ENCODE results near the gene HARBI1. TPM values are rescaled to one million over a fixed set of nuclear protein-coding genes. Genes with fewer than 3 reads are reported as not detected.

The HARBI1 gene
- total and polyA plus RNA-seq, 9 of the 15 experiments (the other 6 are each of a cell fraction or from before 2014, with no cell fraction given), result 3.5 to 8.4 (median 5.5) TPM

GRCh38 chr11:46663277-46663940 is 46.4 kb upstream of the HARBI1 start:
- Histone ChIP-seq H3K9me1 (ENCODE audit: control insufficient read depth, insufficient read depth, low read length) (no peaks in the 10 kb centered on the region), H2AFZ (ENCODE audit: low read depth, low read length) (no peak overlapping the region), H3K27me3 (ENCODE audit: control insufficient read depth in 2 of 2, insufficient read depth in 2 of 2, low read length in 2 of 2) (no peaks in the 10 kb centered on the region), H3K4me2 (ENCODE audit: insufficient read depth, low read length) (no peak overlapping the region), H3K27ac (ENCODE audit: extremely low read depth, low read depth, low read length) (no peak overlapping the region), H3K9me3 (replicated peaks; ENCODE audit: control insufficient read depth, insufficient read depth, low read depth, low read length) (no peaks in the 10 kb centered on the region), H4K20me1 (replicated peaks; ENCODE audit: control insufficient read depth, insufficient read depth, low read length) (no peaks in the 10 kb centered on the region), H3K4me3 (no peak overlapping the region), H3K4me1 (replicated peaks in 1 of 2; ENCODE audit: control insufficient read depth in 2 of 2, insufficient read depth in 2 of 2, low read length in 2 of 2) (peaks cover 6 to 17% of the 10 kb centered on the region in 2 experiments; a peak in 3 of 5 replicates), H3K9ac (ENCODE audit: insufficient read depth in 1 of 2, low read depth in 2 of 2, low read length in 2 of 2) (no peak overlapping the region), H3K79me2 (ENCODE audit: control insufficient read depth, insufficient read depth, low read length) (no peaks in the 10 kb centered on the region), H3K36me3 (ENCODE audit: control insufficient read depth, insufficient read depth, low read length) (peaks cover 64% of the 10 kb centered on the region)
- POLR2A ChIA-PET, result interaction anchor here (0.5 to 1.2 kb wide), 4 partner anchors 9 to 33 kb away, joined by 3 to 4 read pairs (median 4); no protein-coding TSS in a partner anchor
- CTCF ChIA-PET (ENCODE audit: low intra/inter-chr PET ratio), result no interaction called here
- TF ChIP-seq NKRF (IDR thresholded peaks at IDR 0.05; ENCODE audit: borderline replicate concordance), result no peak
- no peak for TF ChIP-seq CREB3L1 (IDR thresholded peaks at IDR 0.05; ENCODE audit: borderline replicate concordance, low read depth)
- no peak for TF ChIP-seq ZNF431 (CRISPR knock-in tag; IDR thresholded peaks at IDR 0.05)
- no peak for TF ChIP-seq DPF2 (IDR thresholded peaks at IDR 0.05)
- no peak for TF ChIP-seq E2F5 (CRISPR knock-in tag; IDR thresholded peaks at IDR 0.05)
- TF ChIP-seq KHSRP (IDR thresholded peaks at IDR 0.05), result no peak
- TF ChIP-seq FIP1L1 (IDR thresholded peaks at IDR 0.05; ENCODE audit: low read depth, low read length, poor library complexity, severe bottlenecking), result no peak
- TF ChIP-seq CHD4 (IDR thresholded peaks at IDR 0.05; ENCODE audit: insufficient read depth, insufficient replicate concordance, low read depth, low read length, poor library complexity, severe bottlenecking), result no peak
- TF ChIP-seq PPARD (CRISPR knock-in tag; IDR thresholded peaks at IDR 0.05), result no peak
- no peak for TF ChIP-seq SMAD4 (CRISPR knock-in tag; conservative IDR thresholded peaks at IDR 0.05)
- TF ChIP-seq KLF10 (CRISPR knock-in tag; IDR thresholded peaks at IDR 0.05), result no peak
- TF ChIP-seq ZNF707 (CRISPR knock-in tag; conservative IDR thresholded peaks at IDR 0.05), result no peak
- TF ChIP-seq TEAD2 (tag; IDR thresholded peaks at IDR 0.05), result no peak
- no peak for TF ChIP-seq BACH1 (tag; IDR thresholded peaks at IDR 0.05)
- no peak for TF ChIP-seq NCOA4 (IDR thresholded peaks at IDR 0.05; ENCODE audit: partially characterized antibody)
- no peak for TF ChIP-seq SIX5 (IDR thresholded peaks at IDR 0.05; ENCODE audit: borderline replicate concordance in 1 of 2, insufficient read depth in 1 of 2, low read depth in 1 of 2, low read length in 2 of 2)
- TF ChIP-seq HOXB6 (CRISPR knock-in tag; IDR thresholded peaks at IDR 0.05; ENCODE audit: borderline replicate concordance), result no peak
- TF ChIP-seq PYGO2 (tag; IDR thresholded peaks at IDR 0.05), result no peak
- intact Hi-C loops (cut with micrococcal nuclease) (no loop called here), in situ Hi-C loops (cut with MboI) (no loop called here)
- ATAC-seq, result no peak
- DNase-seq (ENCODE audit: extremely low read depth in 1 of 4, low spot score in 3 of 4), result no peak
- 84% methylated on average over 4 of the region's 4 CpGs for WGBS (ENCODE audit: insufficient coverage, low coverage, missing lambda C conversion rate)
- BruUV-seq (replicated peaks), result no TSS peak
- FAIRE-seq, result no peak

Data from K562 (cell line).